ENCODE data around the gene GDF15.

DNA sequence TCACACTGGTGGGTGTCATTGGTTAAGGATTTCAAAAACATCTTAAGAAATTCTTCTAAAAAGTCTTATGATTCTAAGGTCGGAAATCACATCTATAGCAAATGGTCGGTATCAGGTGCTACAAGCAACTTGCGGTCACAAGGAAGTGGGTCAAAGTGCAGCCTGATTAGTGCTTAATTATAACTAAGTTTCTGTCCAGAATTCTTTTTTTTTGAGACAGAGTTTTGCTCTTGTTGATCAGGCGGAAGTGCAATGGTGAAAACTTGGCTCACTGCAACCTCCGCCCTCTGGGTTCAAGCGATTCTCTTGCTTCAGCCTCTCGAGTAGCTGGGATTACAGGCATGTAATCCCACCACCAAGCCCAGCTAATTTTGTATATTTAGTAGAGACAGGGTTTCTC lies 1.2 kb upstream of the GDF15 start:
- TF ChIP-seq, protein P1, sequence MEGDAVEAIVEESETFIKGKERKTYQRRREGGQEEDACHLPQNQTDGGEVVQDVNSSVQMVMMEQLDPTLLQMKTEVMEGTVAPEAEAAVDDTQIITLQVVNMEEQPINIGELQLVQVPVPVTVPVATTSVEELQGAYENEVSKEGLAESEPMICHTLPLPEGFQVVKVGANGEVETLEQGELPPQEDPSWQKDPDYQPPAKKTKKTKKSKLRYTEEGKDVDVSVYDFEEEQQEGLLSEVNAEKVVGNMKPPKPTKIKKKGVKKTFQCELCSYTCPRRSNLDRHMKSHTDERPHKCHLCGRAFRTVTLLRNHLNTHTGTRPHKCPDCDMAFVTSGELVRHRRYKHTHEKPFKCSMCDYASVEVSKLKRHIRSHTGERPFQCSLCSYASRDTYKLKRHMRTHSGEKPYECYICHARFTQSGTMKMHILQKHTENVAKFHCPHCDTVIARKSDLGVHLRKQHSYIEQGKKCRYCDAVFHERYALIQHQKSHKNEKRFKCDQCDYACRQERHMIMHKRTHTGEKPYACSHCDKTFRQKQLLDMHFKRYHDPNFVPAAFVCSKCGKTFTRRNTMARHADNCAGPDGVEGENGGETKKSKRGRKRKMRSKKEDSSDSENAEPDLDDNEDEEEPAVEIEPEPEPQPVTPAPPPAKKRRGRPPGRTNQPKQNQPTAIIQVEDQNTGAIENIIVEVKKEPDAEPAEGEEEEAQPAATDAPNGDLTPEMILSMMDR (IDR thresholded peaks at IDR 0.05), result no peak
- no peak for TF ChIP-seq POLR2A (IDR thresholded peaks at IDR 0.05)

Data from uterus (tissue), 2 donors.